Measurements from ENCODE around the gene KCTD16. TPM values are rescaled to one million over a fixed set of nuclear protein-coding genes. Genes with fewer than 3 reads are reported as not detected.

KCTD16 gene
- total and polyA plus RNA-seq, 2 experiments from 2014 or later, result 0.02 to 0.76 TPM

DNA sequence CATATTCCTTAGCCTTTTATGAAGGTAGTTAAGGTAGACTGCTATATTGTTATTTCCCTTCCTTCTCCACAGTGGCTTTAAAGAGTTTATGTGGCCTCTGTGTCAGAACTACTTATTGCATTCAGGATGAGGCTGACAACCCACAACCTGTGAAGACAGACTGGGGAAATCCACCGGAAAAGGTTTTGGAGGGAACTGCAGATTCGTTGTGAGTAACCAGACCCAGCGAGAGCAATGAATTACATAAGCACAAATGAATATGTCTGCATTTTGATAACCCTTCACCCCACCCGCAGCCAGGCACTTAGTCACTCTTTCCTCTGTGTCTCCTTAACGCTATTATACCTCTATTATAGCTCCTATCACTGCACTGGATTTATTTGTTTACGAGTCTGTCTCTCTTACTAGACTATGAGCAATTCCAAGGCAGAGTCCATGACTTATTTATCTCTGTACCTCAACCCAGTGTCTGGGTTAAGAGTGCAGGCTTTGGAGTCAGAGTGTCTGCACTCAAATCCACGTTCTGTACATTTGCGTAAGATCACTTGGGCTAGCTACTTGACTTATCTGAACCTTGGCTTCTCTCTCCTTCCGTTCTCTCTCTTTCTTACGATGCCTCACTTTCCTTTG is 19.2 kb downstream of the KCTD16 start (continued):
- TF ChIP-seq, protein P1, sequence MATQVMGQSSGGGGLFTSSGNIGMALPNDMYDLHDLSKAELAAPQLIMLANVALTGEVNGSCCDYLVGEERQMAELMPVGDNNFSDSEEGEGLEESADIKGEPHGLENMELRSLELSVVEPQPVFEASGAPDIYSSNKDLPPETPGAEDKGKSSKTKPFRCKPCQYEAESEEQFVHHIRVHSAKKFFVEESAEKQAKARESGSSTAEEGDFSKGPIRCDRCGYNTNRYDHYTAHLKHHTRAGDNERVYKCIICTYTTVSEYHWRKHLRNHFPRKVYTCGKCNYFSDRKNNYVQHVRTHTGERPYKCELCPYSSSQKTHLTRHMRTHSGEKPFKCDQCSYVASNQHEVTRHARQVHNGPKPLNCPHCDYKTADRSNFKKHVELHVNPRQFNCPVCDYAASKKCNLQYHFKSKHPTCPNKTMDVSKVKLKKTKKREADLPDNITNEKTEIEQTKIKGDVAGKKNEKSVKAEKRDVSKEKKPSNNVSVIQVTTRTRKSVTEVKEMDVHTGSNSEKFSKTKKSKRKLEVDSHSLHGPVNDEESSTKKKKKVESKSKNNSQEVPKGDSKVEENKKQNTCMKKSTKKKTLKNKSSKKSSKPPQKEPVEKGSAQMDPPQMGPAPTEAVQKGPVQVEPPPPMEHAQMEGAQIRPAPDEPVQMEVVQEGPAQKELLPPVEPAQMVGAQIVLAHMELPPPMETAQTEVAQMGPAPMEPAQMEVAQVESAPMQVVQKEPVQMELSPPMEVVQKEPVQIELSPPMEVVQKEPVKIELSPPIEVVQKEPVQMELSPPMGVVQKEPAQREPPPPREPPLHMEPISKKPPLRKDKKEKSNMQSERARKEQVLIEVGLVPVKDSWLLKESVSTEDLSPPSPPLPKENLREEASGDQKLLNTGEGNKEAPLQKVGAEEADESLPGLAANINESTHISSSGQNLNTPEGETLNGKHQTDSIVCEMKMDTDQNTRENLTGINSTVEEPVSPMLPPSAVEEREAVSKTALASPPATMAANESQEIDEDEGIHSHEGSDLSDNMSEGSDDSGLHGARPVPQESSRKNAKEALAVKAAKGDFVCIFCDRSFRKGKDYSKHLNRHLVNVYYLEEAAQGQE (IDR thresholded peaks at IDR 0.05; ENCODE audit: unreplicated experiment), result no peak

DNA sequence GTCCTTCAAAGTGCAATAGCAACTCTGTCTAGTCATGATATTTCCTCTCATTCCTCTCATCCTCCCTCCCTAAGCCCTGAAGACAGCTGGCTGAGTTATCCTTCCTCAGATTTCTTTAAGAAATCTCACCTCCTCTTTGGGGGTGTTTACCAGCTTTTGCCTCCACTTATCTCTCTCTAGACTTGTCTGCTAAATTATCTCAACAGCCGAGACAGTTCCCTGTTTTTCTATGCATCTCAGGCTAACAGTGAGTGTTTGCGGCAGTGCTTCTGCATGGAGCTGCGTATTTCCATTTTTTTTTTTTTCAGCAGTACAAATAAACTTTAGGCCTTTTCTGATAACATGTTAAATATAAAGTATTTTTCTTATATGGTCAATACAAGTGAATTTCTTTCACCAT is 20.9 kb downstream of the KCTD16 start:
- TF ChIP-seq ZNF331 (CRISPR knock-in tag; IDR thresholded peaks at IDR 0.05; ENCODE audit: low read depth) (no peak), JUNB (IDR thresholded peaks at IDR 0.05; ENCODE audit: unreplicated experiment) (no peak), EZH2phosphoT487 (IDR thresholded peaks at IDR 0.05; ENCODE audit: unreplicated experiment) (no peak), EZH2 (IDR thresholded peaks at IDR 0.05; ENCODE audit: low read depth, unreplicated experiment) (no peak), POLR2AphosphoS5 (IDR thresholded peaks at IDR 0.05; ENCODE audit: low read depth) (no peak), ZNF114 (CRISPR knock-in tag; IDR thresholded peaks at IDR 0.05) (no peak), CREB1 (CRISPR knock-in tag; IDR thresholded peaks at IDR 0.05; ENCODE audit: low read depth) (no peak)
- TF ChIP-seq, protein P2, sequence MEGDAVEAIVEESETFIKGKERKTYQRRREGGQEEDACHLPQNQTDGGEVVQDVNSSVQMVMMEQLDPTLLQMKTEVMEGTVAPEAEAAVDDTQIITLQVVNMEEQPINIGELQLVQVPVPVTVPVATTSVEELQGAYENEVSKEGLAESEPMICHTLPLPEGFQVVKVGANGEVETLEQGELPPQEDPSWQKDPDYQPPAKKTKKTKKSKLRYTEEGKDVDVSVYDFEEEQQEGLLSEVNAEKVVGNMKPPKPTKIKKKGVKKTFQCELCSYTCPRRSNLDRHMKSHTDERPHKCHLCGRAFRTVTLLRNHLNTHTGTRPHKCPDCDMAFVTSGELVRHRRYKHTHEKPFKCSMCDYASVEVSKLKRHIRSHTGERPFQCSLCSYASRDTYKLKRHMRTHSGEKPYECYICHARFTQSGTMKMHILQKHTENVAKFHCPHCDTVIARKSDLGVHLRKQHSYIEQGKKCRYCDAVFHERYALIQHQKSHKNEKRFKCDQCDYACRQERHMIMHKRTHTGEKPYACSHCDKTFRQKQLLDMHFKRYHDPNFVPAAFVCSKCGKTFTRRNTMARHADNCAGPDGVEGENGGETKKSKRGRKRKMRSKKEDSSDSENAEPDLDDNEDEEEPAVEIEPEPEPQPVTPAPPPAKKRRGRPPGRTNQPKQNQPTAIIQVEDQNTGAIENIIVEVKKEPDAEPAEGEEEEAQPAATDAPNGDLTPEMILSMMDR (conservative IDR thresholded peaks at IDR 0.05; ENCODE audit: low read depth in 2 of 2), result no peak
- H3K79me2 ChIP-seq (replicated peaks; ENCODE audit: insufficient read depth), result no peaks in the 10 kb centered on the region
- H4K20me1 ChIP-seq (replicated peaks; ENCODE audit: insufficient read depth), result no peaks in the 10 kb centered on the region
- H3K9me2 ChIP-seq (ENCODE audit: insufficient read depth), result no peaks in the 10 kb centered on the region
- no peaks in the 10 kb centered on the region for H3F3A ChIP-seq (replicated peaks; ENCODE audit: low read depth)
- ATAC-seq (no peak), DNase-seq (ENCODE audit: low spot score) (no peak)
- no peak overlapping the region for H3K27ac ChIP-seq (ENCODE audit: low read depth)
- H3K4me3 ChIP-seq, result no peak overlapping the region
- H3K36me3 ChIP-seq (ENCODE audit: insufficient read depth), result no peaks in the 10 kb centered on the region
- Mint-ChIP-seq H3K9me3 (no peaks in the 10 kb centered on the region), H3K4me1 (no peaks in the 10 kb centered on the region), H3K27me3 (ENCODE audit: insufficient read depth, low read depth, poor library complexity) (peaks cover 2% of the 10 kb centered on the region), H3K27ac (no peak overlapping the region), H3K4me3 (no peak overlapping the region), H3K36me3 (ENCODE audit: low read depth) (no peaks in the 10 kb centered on the region)
- H3K4me1 ChIP-seq (ENCODE audit: insufficient read depth), result no peaks in the 10 kb centered on the region
- H2AFZ ChIP-seq, result peak overlapping the region; percentile 52; the same call in 1 of the 2 replicates
- no peaks in the 10 kb centered on the region for H3K27me3 ChIP-seq (ENCODE audit: insufficient read depth)
- H3K4me2 ChIP-seq, result no peak overlapping the region
